Left lung (tissue), 10 donors: Measurements from ENCODE around the gene DHRS3. TPM values are rescaled to one million over a fixed set of nuclear protein-coding genes. Genes with fewer than 3 reads are reported as not detected.

Experiments
- ATAC-seq: fragments of 200-7000 bp; cut with Tn5 transposase; one replicate; pipeline ENCODE4 v1.9.1; 2020; ENCODE audit warnings: moderate library complexity
- DNase-seq, 4 donors: peaks; one replicate each; pipeline ENCODE4 v3.0.0-alpha.2; 2013 to 2020
- H3K27ac ChIP-seq, 2 donors: fragments of 200-600 bp; sonication (generic) in 1 of 2; one replicate each; pipeline versions ENCODE4 v1.5.0 to v1.8.0; 2020 to 2021
- H3K27me3 ChIP-seq, 2 donors: fragments of 200-600 bp; sonication (generic) in 1 of 2; one replicate each; pipeline versions ENCODE4 v1.5.0 to v1.8.0; 2020 to 2021
- H3K36me3 ChIP-seq, 2 donors: fragments of 200-600 bp; sonication (generic) in 1 of 2; one replicate each; pipeline versions ENCODE4 v1.5.0 to v1.8.0; 2020 to 2021
- H3K4me1 ChIP-seq, 2 donors: fragments of 200-600 bp; one replicate each; pipeline ENCODE4 v1.8.0; 2021
- H3K4me3 ChIP-seq, 2 donors: fragments of 200-600 bp; sonication (generic) in 1 of 2; one replicate each; pipeline versions ENCODE4 v1.5.0 to v1.8.0; 2020 to 2021; ENCODE audit warnings: mild to moderate bottlenecking in 1 of 2
- H3K9me3 ChIP-seq, 2 donors: fragments of 200-600 bp; sonication (generic) in 1 of 2; one replicate each; pipeline versions ENCODE4 v1.5.0 to v1.8.0; 2020 to 2021
- intact Hi-C, 2 donors: fragments of 100-400 bp; cut with DNase I; formaldehyde crosslinking; loops; one replicate each; pipeline versions ENCODE4 v1.11.2 to v1.14.2; 2022
- polyA plus RNA-seq, 6 donors: library from polyadenylated mRNA; unstranded; fragments of 120-200 nt; gene quantifications; one replicate each; pipeline ENCODE4 v1.2.1, GENCODE V29; 2013; ENCODE audit not compliant: insufficient read length in 6 of 6
- total RNA-seq, 2 donors: library from RNA; stranded (reverse); fragmentation: NEBNext Ultra II Directional; extraction: Animal tissue kit (Norgen Biotek cat#: 25700); gene quantifications; one replicate each; pipeline ENCODE4 v1.2.1, GENCODE V29; 2021
- TF ChIP-seq, protein P1 (sequence below), 2 donors: fragments of 200-600 bp; sonication (generic) in 1 of 2; IDR thresholded peaks; one replicate each; pipeline versions ENCODE4 v1.5.0 to v1.8.0; 2021; ENCODE audit warnings: antibody characterized with exemption in 2 of 2
- donor health status: DM: no; HTN: yes; CAD: no.
- donor health status: DM: no; HTN: no; CAD: no.

The DHRS3 gene
- total and polyA plus RNA-seq, 8 donors = 37.3 to 120 (median 43.7) TPM

DNA sequence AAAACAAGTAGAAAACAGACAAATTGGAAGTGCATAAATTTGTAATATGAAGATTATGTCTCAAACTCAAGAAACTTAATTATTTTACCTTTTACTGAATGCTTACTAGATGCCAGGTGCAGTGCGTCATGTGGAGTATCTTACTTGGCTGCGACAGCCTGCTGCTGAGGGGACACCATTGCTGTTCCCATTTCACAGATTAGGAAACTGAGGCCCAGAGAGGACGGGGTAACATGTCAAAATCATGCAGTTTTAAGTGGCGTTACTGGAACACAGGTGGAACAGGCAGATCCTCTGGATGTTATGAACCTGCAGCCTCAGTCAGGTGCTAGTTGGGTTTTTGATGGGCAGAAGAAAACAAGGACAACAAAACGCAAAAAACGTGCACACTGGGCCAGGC, 7.3 kb upstream of the DHRS3 start:
- H3K9me3 ChIP-seq = no peaks in the 10 kb centered on the region
- DNase-seq = no peak

DNA sequence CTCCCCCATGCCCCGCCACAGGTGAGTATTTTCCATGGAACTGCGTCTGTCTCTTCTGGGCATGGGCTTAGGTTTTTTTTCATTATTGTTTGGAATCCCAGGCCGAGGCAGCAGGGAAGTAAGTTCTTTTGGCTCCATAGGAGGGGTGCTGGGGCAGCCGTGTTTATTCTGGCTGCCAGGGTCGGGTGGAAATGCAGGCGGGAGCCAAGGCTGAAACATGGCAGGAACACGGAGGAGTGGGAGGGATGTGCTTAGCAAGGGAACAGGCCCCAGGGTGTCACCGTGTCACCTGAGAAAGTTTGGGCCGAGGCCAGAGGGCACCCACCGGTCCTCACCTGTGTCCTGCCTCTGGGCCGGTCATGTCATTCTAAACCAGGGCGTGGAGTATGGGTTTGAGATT, 4.5 kb upstream of the DHRS3 start:
- H3K36me3 ChIP-seq = no peaks in the 10 kb centered on the region
- no peaks in the 10 kb centered on the region for H3K9me3 ChIP-seq
- intact Hi-C loops = no loop called here
- peaks cover 0 to 20% of the 10 kb centered on the region in 2 donors for H3K27me3 ChIP-seq
- DNase-seq = peak in 1 of 4 donors; percentile 24
- no peak overlapping the region for H3K27ac ChIP-seq
- no peak overlapping the region for H3K4me3 ChIP-seq
- TF ChIP-seq, protein P1, sequence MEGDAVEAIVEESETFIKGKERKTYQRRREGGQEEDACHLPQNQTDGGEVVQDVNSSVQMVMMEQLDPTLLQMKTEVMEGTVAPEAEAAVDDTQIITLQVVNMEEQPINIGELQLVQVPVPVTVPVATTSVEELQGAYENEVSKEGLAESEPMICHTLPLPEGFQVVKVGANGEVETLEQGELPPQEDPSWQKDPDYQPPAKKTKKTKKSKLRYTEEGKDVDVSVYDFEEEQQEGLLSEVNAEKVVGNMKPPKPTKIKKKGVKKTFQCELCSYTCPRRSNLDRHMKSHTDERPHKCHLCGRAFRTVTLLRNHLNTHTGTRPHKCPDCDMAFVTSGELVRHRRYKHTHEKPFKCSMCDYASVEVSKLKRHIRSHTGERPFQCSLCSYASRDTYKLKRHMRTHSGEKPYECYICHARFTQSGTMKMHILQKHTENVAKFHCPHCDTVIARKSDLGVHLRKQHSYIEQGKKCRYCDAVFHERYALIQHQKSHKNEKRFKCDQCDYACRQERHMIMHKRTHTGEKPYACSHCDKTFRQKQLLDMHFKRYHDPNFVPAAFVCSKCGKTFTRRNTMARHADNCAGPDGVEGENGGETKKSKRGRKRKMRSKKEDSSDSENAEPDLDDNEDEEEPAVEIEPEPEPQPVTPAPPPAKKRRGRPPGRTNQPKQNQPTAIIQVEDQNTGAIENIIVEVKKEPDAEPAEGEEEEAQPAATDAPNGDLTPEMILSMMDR (IDR thresholded peaks at IDR 0.05) = no peak
- ATAC-seq = no peak
- H3K4me1 ChIP-seq = peaks cover 10 to 36% of the 10 kb centered on the region in 2 donors

More for the DNA sequence above, 7.3 kb upstream of the DHRS3 start:
- TF ChIP-seq, protein P1 (IDR thresholded peaks at IDR 0.05) = no peak
- Histone ChIP-seq H3K27ac (no peak overlapping the region), H3K4me3 (no peak overlapping the region), H3K27me3 (no peaks in the 10 kb centered on the region), H3K36me3 (no peaks in the 10 kb centered on the region), H3K4me1 (peaks cover under 1 to 15% of the 10 kb centered on the region in 2 donors)
- intact Hi-C loops = no loop called here
- ATAC-seq = no peak

DNA sequence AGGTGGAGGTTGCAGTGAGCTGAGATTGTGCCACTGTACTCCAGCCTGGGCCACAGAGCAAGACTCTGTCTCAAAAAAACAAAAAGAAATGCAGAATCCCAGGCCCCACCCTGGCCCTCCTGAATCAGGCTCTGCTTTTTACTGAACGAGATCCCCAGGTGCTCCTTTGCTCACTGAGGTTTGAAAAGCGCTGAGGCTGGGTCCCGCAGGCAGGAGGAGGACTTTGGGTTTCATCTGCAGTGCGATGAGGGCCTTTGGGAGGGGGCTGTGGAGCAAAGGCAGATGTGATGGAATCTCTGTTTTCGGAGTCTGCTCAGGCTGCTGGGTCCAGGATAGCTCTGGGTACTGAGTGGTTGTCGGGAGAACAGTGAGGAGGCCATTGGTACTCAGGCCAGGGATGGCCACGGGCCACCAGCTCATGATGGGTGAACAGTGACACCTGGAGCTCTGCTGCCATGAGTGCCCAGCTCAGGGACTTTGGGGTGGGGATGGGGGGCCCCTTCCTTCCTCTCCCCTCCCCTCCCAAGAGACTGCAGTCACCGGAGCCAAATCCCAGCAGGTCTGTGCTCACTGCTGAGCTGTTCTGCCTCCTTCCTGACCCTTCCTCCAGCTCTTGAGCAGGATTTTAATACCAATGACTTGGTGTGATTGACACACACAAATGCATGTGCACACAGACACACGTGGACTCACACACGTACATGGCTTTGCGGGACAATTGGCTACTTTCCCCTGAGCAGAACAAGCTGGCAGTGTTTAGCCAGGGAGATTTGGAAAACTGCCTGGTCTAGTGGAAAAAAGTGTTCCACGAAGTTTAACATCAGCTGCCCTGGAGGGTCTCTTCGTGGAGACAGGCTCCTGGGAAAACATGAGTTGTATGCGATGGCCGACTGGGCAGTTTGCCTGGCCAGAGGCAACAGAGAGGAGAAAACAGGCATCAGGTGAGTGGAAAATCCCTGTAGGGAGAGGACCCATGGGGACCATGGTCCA, 3.6 kb upstream of the DHRS3 start:
- Histone ChIP-seq H3K4me3 (no peak overlapping the region), H3K27ac (no peak overlapping the region), H3K27me3 (peaks cover 0 to 28% of the 10 kb centered on the region in 2 donors), H3K4me1 (peaks cover 10 to 43% of the 10 kb centered on the region in 2 donors), H3K36me3 (no peaks in the 10 kb centered on the region), H3K9me3 (no peaks in the 10 kb centered on the region)
- no peak for ATAC-seq
- TF ChIP-seq, protein P1 (IDR thresholded peaks at IDR 0.05) = no peak
- DNase-seq = peak in 1 of 4 donors; percentile 67
- intact Hi-C loops = no loop called here

DNA sequence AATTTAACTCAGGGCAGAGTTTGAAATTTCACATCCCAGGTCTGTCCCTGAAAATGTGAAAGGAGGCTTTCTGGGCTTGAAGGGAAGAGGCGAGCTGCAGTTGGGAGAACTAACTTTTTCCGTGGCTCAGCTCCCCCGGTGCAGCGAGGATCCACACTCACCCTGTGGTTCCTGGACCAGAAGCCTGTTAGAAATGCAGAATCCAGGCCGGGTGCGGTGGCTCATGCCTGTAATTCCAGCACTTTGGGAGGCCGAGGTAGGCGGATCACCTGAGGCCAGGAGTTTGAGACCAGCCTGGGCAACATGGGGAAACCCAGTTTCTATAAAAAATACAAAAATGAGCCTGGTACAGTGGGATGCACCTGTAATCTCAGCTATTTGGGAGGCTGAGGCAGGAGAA, 2.9 kb upstream of the DHRS3 start:
- DNase-seq = no peak
- Histone ChIP-seq H3K36me3 (no peaks in the 10 kb centered on the region), H3K4me1 (peaks cover 10 to 51% of the 10 kb centered on the region in 2 donors), H3K27me3 (peaks cover 0 to 36% of the 10 kb centered on the region in 2 donors), H3K4me3 (no peak overlapping the region), H3K9me3 (no peaks in the 10 kb centered on the region), H3K27ac (no peak overlapping the region)
- ATAC-seq = no peak
- intact Hi-C loops = no loop called here
- TF ChIP-seq, protein P1 (IDR thresholded peaks at IDR 0.05) = no peak

DNA sequence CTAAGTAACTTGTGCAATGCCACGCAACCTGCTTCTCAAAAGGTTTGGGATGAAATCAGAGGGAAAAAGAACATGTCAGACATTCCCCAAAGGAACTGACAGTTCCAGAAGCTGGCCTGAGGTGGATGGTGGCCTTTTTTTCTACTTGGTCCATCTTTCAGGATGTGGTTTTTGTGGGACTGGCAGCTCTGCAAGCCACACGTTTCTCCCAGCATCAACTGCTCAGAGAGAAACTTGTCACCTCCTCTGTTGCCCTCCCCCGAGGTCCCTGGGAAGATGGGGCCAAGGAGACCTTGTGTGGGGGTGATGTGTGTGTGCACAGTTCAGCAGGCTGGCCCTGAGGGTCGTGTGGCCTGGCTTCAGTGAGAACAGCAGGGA, 2.5 kb upstream of the DHRS3 start:
- peaks cover 0 to 40% of the 10 kb centered on the region in 2 donors for H3K27me3 ChIP-seq
- ATAC-seq = no peak
- H3K27ac ChIP-seq = no peak overlapping the region
- TF ChIP-seq, protein P1 (IDR thresholded peaks at IDR 0.05) = no peak
- H3K9me3 ChIP-seq = no peaks in the 10 kb centered on the region
- intact Hi-C loops = no loop called here
- no peak overlapping the region for H3K4me3 ChIP-seq
- H3K4me1 ChIP-seq = peaks cover 10 to 55% of the 10 kb centered on the region in 2 donors
- no peak for DNase-seq
- H3K36me3 ChIP-seq = no peaks in the 10 kb centered on the region
